Keratinocyte (primary cell): Measurements from ENCODE around the gene TMEM181. TPM values are rescaled to one million over a fixed set of nuclear protein-coding genes. Genes with fewer than 3 reads are reported as not detected.

Source experiments
- DNase-seq: peaks from one replicate; pipeline ENCODE4 v3.0.0-alpha.2; 2011; ENCODE audit warnings: low read depth, missing footprints, low spot score
- FAIRE-seq: peaks from 2 replicates; lab custom pipeline; 2011; peaks lifted over from hg19 to GRCh38; lab: Jason Lieb, UNC
- H2AFZ ChIP-seq: 2 replicates; pipeline ENCODE4 v1.6.0; 2012; ENCODE audit warnings: low read length, control low read depth, inconsistent platforms; ENCODE audit not compliant: control insufficient read depth
- H3K27ac ChIP-seq: 2 replicates; pipeline ENCODE4 v1.5.1; 2011; ENCODE audit warnings: low read length; ENCODE audit not compliant: control insufficient read depth, insufficient read depth
- H3K27me3 ChIP-seq: 3 replicates; pipeline ENCODE4 v1.6.0; 2011; ENCODE audit warnings: low read length; ENCODE audit not compliant: control insufficient read depth, insufficient read depth; ENCODE audit errors: extremely low read depth
- H3K36me3 ChIP-seq, 2 experiments: 2 replicates in 1 of 2; 3 replicates in 1 of 2; pipeline ENCODE4 v1.5.1; 2011; ENCODE audit warnings: low read length in 2 of 2, mild to moderate bottlenecking in 1 of 2; ENCODE audit not compliant: control insufficient read depth in 2 of 2, insufficient read depth in 2 of 2; ENCODE audit errors: extremely low read depth in 1 of 2
- H3K4me1 ChIP-seq: 3 replicates; pipeline ENCODE4 v1.5.1; 2011; ENCODE audit warnings: low read length; ENCODE audit not compliant: control insufficient read depth, insufficient read depth; ENCODE audit errors: extremely low read depth
- H3K4me2 ChIP-seq: 3 replicates; pipeline ENCODE4 v1.6.0; 2011; ENCODE audit warnings: low read depth, low read length; ENCODE audit not compliant: control insufficient read depth, insufficient read depth; ENCODE audit errors: extremely low read depth
- H3K4me3 ChIP-seq, 3 experiments: fragments of 200-600 bp in 1 of 3; sonication (generic) in 1 of 3; 2 replicates in 2 of 3; 3 replicates in 1 of 3; pipeline ENCODE4 v1.5.1; 2011 to 2016; ENCODE audit warnings: low read length in 3 of 3, mild to moderate bottlenecking in 3 of 3, control low read depth in 2 of 3, inconsistent platforms in 1 of 3, low read depth in 1 of 3, mixed read lengths in 1 of 3, mixed run types in 1 of 3, moderate library complexity in 1 of 3; ENCODE audit not compliant: control insufficient read depth in 2 of 3, insufficient read depth in 2 of 3; ENCODE audit errors: extremely low read depth in 1 of 3
- H3K79me2 ChIP-seq: 2 replicates; pipeline ENCODE4 v1.6.0; 2012; ENCODE audit warnings: low read length; ENCODE audit not compliant: control insufficient read depth, insufficient read depth
- H3K9ac ChIP-seq: 3 replicates; pipeline ENCODE4 v1.6.0; 2011; ENCODE audit warnings: low read length; ENCODE audit not compliant: control insufficient read depth, insufficient read depth; ENCODE audit errors: extremely low read depth
- H3K9me1 ChIP-seq: 3 replicates; pipeline ENCODE4 v1.6.0; 2011; ENCODE audit warnings: low read length; ENCODE audit not compliant: control insufficient read depth, insufficient read depth; ENCODE audit errors: extremely low read depth
- H3K9me3 ChIP-seq: 2 replicates; pipeline ENCODE4 v1.5.1; 2012; ENCODE audit warnings: low read depth, low read length; ENCODE audit not compliant: control insufficient read depth
- H4K20me1 ChIP-seq: 3 replicates; pipeline ENCODE4 v1.6.0; 2011; ENCODE audit warnings: low read length; ENCODE audit not compliant: control insufficient read depth, insufficient read depth; ENCODE audit errors: extremely low read depth
- CTCF ChIP-seq, 3 experiments: IDR thresholded peaks in 1 of 3; conservative IDR thresholded peaks in 1 of 3; optimal IDR thresholded peaks in 1 of 3; 2 replicates in 2 of 3; 3 replicates in 1 of 3; pipeline versions ENCODE3 to v1.5.1; 2011; ENCODE audit warnings: low read length in 3 of 3, mild to moderate bottlenecking in 3 of 3, moderate library complexity in 2 of 3, control low read depth in 1 of 3, inconsistent platforms in 1 of 3; ENCODE audit not compliant: insufficient read depth in 2 of 3; ENCODE audit errors: extremely low read depth in 1 of 3
- EZH2 ChIP-seq: IDR thresholded peaks from one replicate; pipeline ENCODE4 v1.6.1; 2012; ENCODE audit warnings: inconsistent platforms, mild to moderate bottlenecking, low read length, moderate library complexity
- dilution Hi-C: fragments of 300-500 bp; cut with MboI; formaldehyde crosslinking; loops from one replicate; pipeline ENCODE4 v1.7.0; 2020; ENCODE audit warnings: low sequenced_read_pairs; ENCODE audit not compliant: extremely low pct_ligation_motif_present
- polyA plus RNA-seq, 5 experiments: library from polyadenylated mRNA; depleted of rRNA in 3 of 5; stranded (reverse) in 3 of 5; stranded (forward) in 1 of 5; unstranded in 1 of 5; fragments of >200 nt; gene quantifications; 1 replicate in 1 of 5; 2 replicates in 3 of 5; 3 replicates in 1 of 5; pipeline versions ENCODE4 v1.2.1 to v1.2.3, GENCODE V29; 2011 to 2012; ENCODE audit warnings: missing spikeins in 2 of 5, low read depth in 1 of 5, low replicate concordance in 1 of 5

Gene TMEM181
- polyA plus RNA-seq, 1 donor (not counting 4 experiments of a cell fraction or from before 2014, with no cell fraction given): 31.9 TPM

DNA sequence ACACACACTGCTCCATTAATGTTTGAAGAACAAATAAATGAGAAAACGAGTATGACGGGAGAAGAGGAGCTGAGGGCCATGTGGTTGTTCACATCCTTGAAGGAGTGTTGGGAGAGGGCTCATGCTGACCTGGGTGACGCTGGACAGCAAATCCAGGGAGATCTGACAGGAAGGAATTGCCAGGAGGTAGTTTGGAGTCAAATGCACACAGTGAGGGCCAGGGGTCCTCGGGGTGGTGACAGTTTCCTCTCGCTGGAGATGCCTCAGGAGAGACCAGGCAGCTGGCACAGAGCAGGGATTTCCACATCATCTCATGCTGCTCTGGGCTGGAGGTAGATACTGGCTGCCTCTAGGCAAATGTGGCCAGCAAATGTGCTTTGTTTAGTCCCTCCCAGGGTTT is 2.0 kb upstream of the TMEM181 start:
- no peaks in the 10 kb centered on the region for H3K9me3 ChIP-seq
- peaks cover 17% of the 10 kb centered on the region for H3K4me1 ChIP-seq
- H3K4me3 ChIP-seq: no peak overlapping the region
- no peak for FAIRE-seq
- H3K79me2 ChIP-seq: peaks cover 24% of the 10 kb centered on the region
- no peaks in the 10 kb centered on the region for H3K27me3 ChIP-seq
- DNase-seq: no peak
- TF ChIP-seq CTCF (optimal IDR thresholded peaks at IDR 0.05 in 1 of 3, IDR thresholded peaks at IDR 0.05 in 1 of 3, conservative IDR thresholded peaks at IDR 0.05 in 1 of 3; ENCODE audit: extremely low read depth in 1 of 3, insufficient read depth in 2 of 3, low read length in 3 of 3) (no peak), EZH2 (no peak)
- no peak overlapping the region for H3K27ac ChIP-seq
- no peak overlapping the region for H3K9ac ChIP-seq
- H3K4me2 ChIP-seq: no peak overlapping the region
- no peaks in the 10 kb centered on the region for H3K9me1 ChIP-seq
- dilution Hi-C loops: no loop called here
- H2AFZ ChIP-seq: no peak overlapping the region
- no peaks in the 10 kb centered on the region for H4K20me1 ChIP-seq
- H3K36me3 ChIP-seq: peaks cover 0 to 5% of the 10 kb centered on the region in 2 experiments

GRCh38 chr6:158558415-158559306 is 1.2 kb upstream of the TMEM181 start:
- TF ChIP-seq EZH2: no peak
- TF ChIP-seq CTCF (optimal IDR thresholded peaks at IDR 0.05 in 1 of 3, IDR thresholded peaks at IDR 0.05 in 1 of 3, conservative IDR thresholded peaks at IDR 0.05 in 1 of 3; ENCODE audit: extremely low read depth in 1 of 3, insufficient read depth in 2 of 3, low read length in 3 of 3): no peak
- H3K4me1 ChIP-seq: peaks cover 17% of the 10 kb centered on the region
- peaks cover 0 to 7% of the 10 kb centered on the region in 2 experiments for H3K36me3 ChIP-seq
- no peak overlapping the region for H3K9ac ChIP-seq
- FAIRE-seq (no peak), DNase-seq (no peak)
- dilution Hi-C loops: no loop called here
- no peak overlapping the region for H3K4me2 ChIP-seq
- no peak overlapping the region for H3K27ac ChIP-seq
- H3K27me3 ChIP-seq: no peaks in the 10 kb centered on the region
- H3K79me2 ChIP-seq: peaks cover 31% of the 10 kb centered on the region
- H2AFZ ChIP-seq: peak overlapping the region; percentile 89
- no peaks in the 10 kb centered on the region for H3K9me3 ChIP-seq
- peaks cover 3% of the 10 kb centered on the region for H4K20me1 ChIP-seq
- H3K4me3 ChIP-seq: no peak overlapping the region
- H3K9me1 ChIP-seq: no peaks in the 10 kb centered on the region
